Liver (tissue), 9 donors: ENCODE data around the gene CIAO3. TPM values are rescaled to one million over a fixed set of nuclear protein-coding genes. Genes with fewer than 3 reads are reported as not detected.
"Not testable (repeated sequence)": the region's sequence is repeated elsewhere in the genome, so short reads cannot be mapped to it uniquely, and the experiment has no call there.

Experiments used
- DNase-seq: peaks from one replicate; pipeline ENCODE4 v3.0.0-alpha.2; 2017; ENCODE audit warnings: low spot score
- H3K27ac ChIP-seq, 2 donors: one replicate each; pipeline ENCODE4 v1.7.0; 2013; ENCODE audit warnings: inconsistent platforms in 2 of 2, low read length in 2 of 2, control low read depth in 1 of 2, low read depth in 1 of 2, mild to moderate bottlenecking in 1 of 2
- H3K27me3 ChIP-seq, 4 donors: one replicate each; pipeline versions ENCODE4 v1.6.1 to v1.7.0; 2013; ENCODE audit warnings: low read length in 3 of 4, inconsistent platforms in 1 of 4, mild to moderate bottlenecking in 1 of 4, moderate library complexity in 1 of 4; ENCODE audit not compliant: control insufficient read depth in 4 of 4, insufficient read depth in 4 of 4
- H3K36me3 ChIP-seq, 4 donors: one replicate each; pipeline versions ENCODE4 v1.6.1 to v1.7.0; 2013; ENCODE audit warnings: low read length in 3 of 4, mild to moderate bottlenecking in 3 of 4, low read depth in 1 of 4, moderate library complexity in 1 of 4; ENCODE audit not compliant: control insufficient read depth in 4 of 4, insufficient read depth in 3 of 4
- H3K4me1 ChIP-seq, 4 donors: one replicate each; pipeline versions ENCODE4 v1.6.1 to v1.7.0; 2013; ENCODE audit warnings: low read length in 3 of 4, mild to moderate bottlenecking in 3 of 4, moderate library complexity in 1 of 4; ENCODE audit not compliant: control insufficient read depth in 4 of 4, insufficient read depth in 4 of 4
- H3K4me3 ChIP-seq, 3 donors: one replicate each; pipeline versions ENCODE4 v1.6.1 to v1.7.0; 2013; ENCODE audit warnings: low read length in 3 of 3, control low read depth in 1 of 3, low read depth in 1 of 3, mild to moderate bottlenecking in 1 of 3
- H3K9ac ChIP-seq, 2 donors: one replicate each; pipeline ENCODE4 v1.7.0; 2013; ENCODE audit warnings: low read length in 2 of 2, mild to moderate bottlenecking in 2 of 2, moderate library complexity in 2 of 2, control low read depth in 1 of 2, low read depth in 1 of 2
- H3K9me3 ChIP-seq, 4 donors: one replicate each; pipeline versions ENCODE4 v1.6.1 to v1.7.0; 2013; ENCODE audit warnings: low read length in 3 of 4; ENCODE audit not compliant: control insufficient read depth in 4 of 4
- EGR1 ChIP-seq, 2 donors: IDR thresholded peaks; 2 replicates each; pipeline ENCODE4 v1.6.1; 2016 to 2018; ENCODE audit warnings: antibody characterized with exemption in 2 of 2, low read depth in 2 of 2
- RAD21 ChIP-seq, 2 donors: IDR thresholded peaks; 2 replicates each; pipeline ENCODE4 v1.6.1; 2016; ENCODE audit warnings: antibody characterized with exemption in 2 of 2, mild to moderate bottlenecking in 2 of 2
- WGBS: extraction: QIAGEN DNeasy Blood & Tissue Kit; methylation state at CpG from one replicate; pipeline ENCODE4 v1.1.7; 2013; 5-methylcytosine and 5-hydroxymethylcytosine counted together
- polyA plus RNA-seq, 2 donors: library from polyadenylated mRNA; stranded (reverse) in 1 of 2; unstranded in 1 of 2; fragments of 200-250 nt in 1 of 2; fragments of >200 nt in 1 of 2; fragmentation: Nextera tagmentation in 1 of 2; extraction: Ambion mirVana in 1 of 2; gene quantifications; one replicate each; pipeline versions ENCODE4 v1.2.1 to v1.2.3, GENCODE V29; 2013 to 2015
- total RNA-seq, 2 donors: library from RNA; depleted of rRNA; stranded (reverse); fragments of >200 nt; gene quantifications; one replicate each; pipeline ENCODE4 v1.2.3, GENCODE V29; 2014
- TF ChIP-seq, protein P1 (sequence below): IDR thresholded peaks from 2 replicates; pipeline ENCODE4 v1.6.1; 2016; ENCODE audit warnings: antibody characterized with exemption, mild to moderate bottlenecking
- TF ChIP-seq, protein P2 (sequence below): fragments of 150-350 bp; IDR thresholded peaks from 2 replicates; pipeline ENCODE4 v1.5.1; 2017; ENCODE audit warnings: improper control_type of control experiment, low read depth, low read length; ENCODE audit not compliant: missing input control
- donor health status: healthy.
- donor health status: healthy.
- donor health status: healthy.
- donor health status: healthy.
- donor health status: healthy.

Gene CIAO3
- total and polyA plus RNA-seq, 4 donors = 13.2 to 24.3 (median 16.5) TPM

DNA sequence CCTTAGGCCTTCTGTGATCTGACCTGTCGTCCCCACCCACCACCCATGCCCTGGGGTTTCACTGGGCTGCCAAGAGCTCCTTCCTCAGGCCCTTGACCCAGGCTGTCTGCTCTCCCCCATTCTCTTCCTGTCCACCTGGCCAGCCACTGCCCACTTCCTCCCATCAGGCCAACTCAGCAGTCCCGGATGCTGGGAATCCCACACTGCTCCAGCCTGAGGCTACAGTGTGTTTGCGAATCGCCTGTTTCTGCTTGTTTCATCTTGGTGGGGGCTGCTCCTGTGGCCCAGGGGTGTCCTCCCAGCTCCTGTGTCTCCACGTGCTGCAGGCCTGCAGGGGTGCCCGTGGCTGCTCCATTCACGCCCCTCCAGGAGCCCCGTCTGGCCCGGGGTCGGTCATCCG lies 26.7 kb downstream of the CIAO3 start:
- WGBS = 80% methylated on average over 11 of the region's 11 CpGs
- Histone ChIP-seq H3K4me1 (peaks cover 17 to 29% (median 22%) of the 10 kb centered on the region in 4 donors), H3K36me3 (peaks cover 0 to 2% (median 0%) of the 10 kb centered on the region in 4 donors), H3K27me3 (peaks cover 0 to 7% (median under 1%) of the 10 kb centered on the region in 4 donors), H3K27ac (no peak overlapping the region), H3K9ac (no peak overlapping the region), H3K4me3 (no peak overlapping the region), H3K9me3 (no peaks in the 10 kb centered on the region)
- DNase-seq = no peak
- TF ChIP-seq, protein P1, sequence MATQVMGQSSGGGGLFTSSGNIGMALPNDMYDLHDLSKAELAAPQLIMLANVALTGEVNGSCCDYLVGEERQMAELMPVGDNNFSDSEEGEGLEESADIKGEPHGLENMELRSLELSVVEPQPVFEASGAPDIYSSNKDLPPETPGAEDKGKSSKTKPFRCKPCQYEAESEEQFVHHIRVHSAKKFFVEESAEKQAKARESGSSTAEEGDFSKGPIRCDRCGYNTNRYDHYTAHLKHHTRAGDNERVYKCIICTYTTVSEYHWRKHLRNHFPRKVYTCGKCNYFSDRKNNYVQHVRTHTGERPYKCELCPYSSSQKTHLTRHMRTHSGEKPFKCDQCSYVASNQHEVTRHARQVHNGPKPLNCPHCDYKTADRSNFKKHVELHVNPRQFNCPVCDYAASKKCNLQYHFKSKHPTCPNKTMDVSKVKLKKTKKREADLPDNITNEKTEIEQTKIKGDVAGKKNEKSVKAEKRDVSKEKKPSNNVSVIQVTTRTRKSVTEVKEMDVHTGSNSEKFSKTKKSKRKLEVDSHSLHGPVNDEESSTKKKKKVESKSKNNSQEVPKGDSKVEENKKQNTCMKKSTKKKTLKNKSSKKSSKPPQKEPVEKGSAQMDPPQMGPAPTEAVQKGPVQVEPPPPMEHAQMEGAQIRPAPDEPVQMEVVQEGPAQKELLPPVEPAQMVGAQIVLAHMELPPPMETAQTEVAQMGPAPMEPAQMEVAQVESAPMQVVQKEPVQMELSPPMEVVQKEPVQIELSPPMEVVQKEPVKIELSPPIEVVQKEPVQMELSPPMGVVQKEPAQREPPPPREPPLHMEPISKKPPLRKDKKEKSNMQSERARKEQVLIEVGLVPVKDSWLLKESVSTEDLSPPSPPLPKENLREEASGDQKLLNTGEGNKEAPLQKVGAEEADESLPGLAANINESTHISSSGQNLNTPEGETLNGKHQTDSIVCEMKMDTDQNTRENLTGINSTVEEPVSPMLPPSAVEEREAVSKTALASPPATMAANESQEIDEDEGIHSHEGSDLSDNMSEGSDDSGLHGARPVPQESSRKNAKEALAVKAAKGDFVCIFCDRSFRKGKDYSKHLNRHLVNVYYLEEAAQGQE = no peak

DNA sequence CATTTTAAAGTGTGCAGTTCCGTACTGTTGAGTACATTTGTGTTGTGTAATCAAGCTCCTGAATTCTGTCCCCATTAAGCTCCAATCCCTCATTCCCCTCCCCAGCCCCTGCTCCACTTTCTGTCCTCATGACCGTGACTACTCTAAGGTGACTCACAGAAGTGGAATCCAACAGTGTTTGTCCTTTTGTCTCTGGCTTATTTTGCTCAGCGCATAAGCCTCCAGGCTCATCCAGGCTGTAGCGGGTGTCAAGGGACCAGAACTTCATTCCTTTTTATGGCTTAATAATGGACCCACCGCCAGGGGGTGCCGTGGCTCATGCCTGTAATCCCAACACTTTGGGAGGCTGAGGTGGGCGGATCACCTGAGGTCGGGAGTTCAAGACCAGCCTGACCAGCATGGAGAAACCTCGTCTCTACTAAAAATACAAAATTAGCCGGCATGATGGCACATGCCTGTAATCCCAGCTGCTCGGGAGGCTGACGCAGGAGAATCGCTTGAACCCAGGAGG lies 28.0 kb downstream of the CIAO3 start:
- 52% methylated on average over 13 of the region's 13 CpGs for WGBS
- H3K4me3 ChIP-seq, H3K9me3 ChIP-seq, H3K27ac ChIP-seq, H3K36me3 ChIP-seq, H3K9ac ChIP-seq, DNase-seq: not testable (repeated sequence)
- Histone ChIP-seq H3K4me1 (peaks cover 17 to 29% (median 22%) of the 10 kb centered on the region in 4 donors), H3K27me3 (peaks cover 0 to 10% (median 3%) of the 10 kb centered on the region in 4 donors)
- TF ChIP-seq RAD21 (IDR thresholded peaks at IDR 0.05) = peak in 1 of 2 donors; percentile 58
- TF ChIP-seq, protein P2, sequence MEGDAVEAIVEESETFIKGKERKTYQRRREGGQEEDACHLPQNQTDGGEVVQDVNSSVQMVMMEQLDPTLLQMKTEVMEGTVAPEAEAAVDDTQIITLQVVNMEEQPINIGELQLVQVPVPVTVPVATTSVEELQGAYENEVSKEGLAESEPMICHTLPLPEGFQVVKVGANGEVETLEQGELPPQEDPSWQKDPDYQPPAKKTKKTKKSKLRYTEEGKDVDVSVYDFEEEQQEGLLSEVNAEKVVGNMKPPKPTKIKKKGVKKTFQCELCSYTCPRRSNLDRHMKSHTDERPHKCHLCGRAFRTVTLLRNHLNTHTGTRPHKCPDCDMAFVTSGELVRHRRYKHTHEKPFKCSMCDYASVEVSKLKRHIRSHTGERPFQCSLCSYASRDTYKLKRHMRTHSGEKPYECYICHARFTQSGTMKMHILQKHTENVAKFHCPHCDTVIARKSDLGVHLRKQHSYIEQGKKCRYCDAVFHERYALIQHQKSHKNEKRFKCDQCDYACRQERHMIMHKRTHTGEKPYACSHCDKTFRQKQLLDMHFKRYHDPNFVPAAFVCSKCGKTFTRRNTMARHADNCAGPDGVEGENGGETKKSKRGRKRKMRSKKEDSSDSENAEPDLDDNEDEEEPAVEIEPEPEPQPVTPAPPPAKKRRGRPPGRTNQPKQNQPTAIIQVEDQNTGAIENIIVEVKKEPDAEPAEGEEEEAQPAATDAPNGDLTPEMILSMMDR = peak; percentile 11

DNA sequence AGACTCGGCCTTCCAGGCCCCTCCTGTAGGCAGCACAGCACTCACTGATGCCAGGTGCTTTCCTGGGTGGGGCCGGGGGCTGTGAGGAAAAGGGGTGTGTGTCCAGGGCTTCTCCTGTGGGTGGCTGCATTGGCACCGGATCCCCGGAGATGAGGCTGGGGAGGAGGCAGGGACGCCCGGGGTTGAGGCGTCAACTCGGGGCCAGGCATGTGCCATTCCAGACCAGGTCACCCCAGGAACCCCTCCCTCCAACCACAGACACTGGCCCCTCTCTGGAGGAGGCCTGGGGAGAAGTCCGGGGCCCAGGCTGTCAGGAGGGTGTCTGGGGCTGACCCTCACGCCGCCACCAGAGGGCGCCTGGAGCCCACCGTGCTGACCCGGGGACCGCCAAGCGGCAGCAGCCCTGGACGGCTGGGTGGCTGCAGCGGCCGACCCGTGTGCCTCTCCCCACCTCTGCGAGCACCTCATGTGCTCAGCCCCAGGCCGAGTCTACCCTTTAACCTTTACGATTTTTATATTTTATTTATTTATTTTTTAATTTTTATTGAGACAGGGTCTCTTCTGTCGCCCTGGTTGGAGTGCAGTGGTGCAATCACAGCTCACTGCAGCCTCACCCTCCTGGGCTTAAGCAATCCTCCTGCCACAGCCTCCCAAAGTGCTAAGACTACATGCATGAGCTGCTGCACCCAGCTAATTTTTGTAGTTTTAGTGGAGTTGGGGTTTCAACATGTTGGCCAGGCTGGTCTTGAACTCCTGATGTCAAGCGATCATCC lies 29.1 kb downstream of the CIAO3 start:
- Histone ChIP-seq H3K27me3 (peaks cover 3 to 15% (median 4%) of the 10 kb centered on the region in 4 donors), H3K9me3 (no peaks in the 10 kb centered on the region), H3K4me1 (peaks cover 15 to 25% (median 18%) of the 10 kb centered on the region in 4 donors), H3K36me3 (peaks cover 0 to 1% (median 0%) of the 10 kb centered on the region in 4 donors), H3K27ac (no peak overlapping the region), H3K4me3 (no peak overlapping the region), H3K9ac (no peak overlapping the region)
- WGBS = 12% methylated on average over 25 of the region's 25 CpGs
- peak; percentile 87 for DNase-seq
- TF ChIP-seq, protein P2 = peak; percentile 88
- peak; percentile 82 to 91 for TF ChIP-seq RAD21 (IDR thresholded peaks at IDR 0.05)
- TF ChIP-seq EGR1 (IDR thresholded peaks at IDR 0.05; ENCODE audit: low read depth in 2 of 2) = no peak
